Measurements from ENCODE around the gene BPI.
"Not testable (repeated sequence)": the region's sequence is repeated elsewhere in the genome, so short reads cannot be mapped to it uniquely, and the experiment has no call there.

GRCh38 chr20:38377838-38378237 lies 73.9 kb downstream of the BPI start:
- not testable (repeated sequence) for TF ChIP-seq CTCF (IDR thresholded peaks at IDR 0.05)
- peak; percentile 45 for TF ChIP-seq POLR2A (IDR thresholded peaks at IDR 0.05)
